A549 (cell line): ENCODE data around the gene SPATA13.

Source experiments
- CHD2 ChIP-seq: fragments of 150-350 bp; IDR thresholded peaks from 2 replicates; pipeline ENCODE4 v1.6.1; 2014; ENCODE audit warnings: low read length; ENCODE audit not compliant: partially characterized antibody
- CHD4 ChIP-seq: fragments of 200-600 bp; sonication (generic); IDR thresholded peaks from 2 replicates; pipeline ENCODE4 v1.6.1; 2016; ENCODE audit warnings: antibody characterized with exemption, mild to moderate bottlenecking, borderline replicate concordance
- EP300 ChIP-seq, 2 experiments: fragments of >200 bp; sonication (Bioruptor Twin); formaldehyde crosslinking; IDR thresholded peaks; 2 replicates in 1 of 2; 3 replicates in 1 of 2; pipeline ENCODE4 v1.6.1; 2016 to 2017
- ESRRA ChIP-seq: fragments of 150-350 bp; IDR thresholded peaks from 2 replicates; pipeline ENCODE4 v1.6.1; 2014; ENCODE audit warnings: mild to moderate bottlenecking, low read length, borderline replicate concordance
- FOSB ChIP-seq: fragments of 250-450 bp; sonication (Bioruptor Pico); IDR thresholded peaks from 2 replicates; pipeline ENCODE4 v1.5.0; 2020; ENCODE audit warnings: mild to moderate bottlenecking, moderate library complexity
- MYC ChIP-seq: IDR thresholded peaks from 2 replicates; pipeline ENCODE4 v1.6.1; 2012; ENCODE audit warnings: mild to moderate bottlenecking, inconsistent platforms, low read length, improper control_type of control experiment, borderline replicate concordance
- RAD21 ChIP-seq, 2 experiments: fragments of >200 bp in 1 of 2; sonication (Bioruptor Twin) in 1 of 2; formaldehyde crosslinking in 1 of 2; IDR thresholded peaks in 1 of 2; conservative IDR thresholded peaks in 1 of 2; 2 replicates in 1 of 2; 3 replicates in 1 of 2; pipeline ENCODE4 v1.6.1; 2012 to 2018; ENCODE audit warnings: inconsistent platforms in 1 of 2
- SMC3 ChIP-seq: fragments of >200 bp; sonication (Bioruptor Twin); formaldehyde crosslinking; IDR thresholded peaks from 3 replicates; pipeline ENCODE4 v1.6.1; 2018; ENCODE audit warnings: inconsistent platforms
- ZFP36 ChIP-seq: fragments of 450-650 bp; IDR thresholded peaks from 2 replicates; pipeline ENCODE4 v1.6.1; 2014; ENCODE audit warnings: borderline replicate concordance; ENCODE audit not compliant: partially characterized antibody
- ZSCAN20 ChIP-seq: fragments of 250-450 bp; sonication (Bioruptor Pico); IDR thresholded peaks from 2 replicates; pipeline ENCODE4 v1.8.0; 2022; ENCODE audit warnings: mild to moderate bottlenecking, moderate library complexity
- TF ChIP-seq, protein P1 (sequence below): fragments of >200 bp; sonication (Bioruptor Twin); formaldehyde crosslinking; IDR thresholded peaks from 3 replicates; pipeline ENCODE4 v1.5.1; 2016
- TF ChIP-seq, protein P2 (sequence below): fragments of 250-450 bp; sonication (Bioruptor Pico); IDR thresholded peaks from 2 replicates; pipeline ENCODE4 v1.5.0; 2021; ENCODE audit warnings: mild to moderate bottlenecking, moderate library complexity, borderline replicate concordance
- TF ChIP-seq, protein P3 (sequence below): fragments of 150-350 bp; IDR thresholded peaks from 2 replicates; pipeline ENCODE4 v1.6.1; 2014; ENCODE audit warnings: low read depth, mild to moderate bottlenecking, low read length

DNA sequence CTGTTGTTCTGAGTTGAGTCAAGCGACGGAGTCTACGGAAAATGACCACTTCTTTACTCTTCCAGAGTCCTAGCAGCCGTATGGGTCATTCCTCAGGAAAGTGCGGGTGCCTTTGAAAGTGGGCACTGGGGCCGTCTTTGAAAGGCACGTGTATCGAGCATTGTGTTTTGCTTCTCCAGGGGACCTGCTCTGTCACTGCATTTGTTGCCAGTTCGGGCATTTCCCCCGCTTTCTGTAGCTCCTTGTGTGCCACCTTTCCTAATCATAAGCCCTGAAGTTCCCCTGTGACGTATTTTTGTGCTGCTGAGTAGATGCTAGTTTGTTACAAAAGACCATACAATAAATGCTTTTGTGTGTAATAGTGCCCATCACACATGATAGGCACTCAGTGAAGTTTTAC lies 24.4 kb downstream of the SPATA13 start:
- TF ChIP-seq ZFP36: no peak
- no peak for TF ChIP-seq CHD4
- no peak for TF ChIP-seq ESRRA
- no peak for TF ChIP-seq FOSB (CRISPR knock-in tag)
- TF ChIP-seq EP300 (IDR thresholded peaks at IDR 0.05): no peak
- TF ChIP-seq, protein P1, sequence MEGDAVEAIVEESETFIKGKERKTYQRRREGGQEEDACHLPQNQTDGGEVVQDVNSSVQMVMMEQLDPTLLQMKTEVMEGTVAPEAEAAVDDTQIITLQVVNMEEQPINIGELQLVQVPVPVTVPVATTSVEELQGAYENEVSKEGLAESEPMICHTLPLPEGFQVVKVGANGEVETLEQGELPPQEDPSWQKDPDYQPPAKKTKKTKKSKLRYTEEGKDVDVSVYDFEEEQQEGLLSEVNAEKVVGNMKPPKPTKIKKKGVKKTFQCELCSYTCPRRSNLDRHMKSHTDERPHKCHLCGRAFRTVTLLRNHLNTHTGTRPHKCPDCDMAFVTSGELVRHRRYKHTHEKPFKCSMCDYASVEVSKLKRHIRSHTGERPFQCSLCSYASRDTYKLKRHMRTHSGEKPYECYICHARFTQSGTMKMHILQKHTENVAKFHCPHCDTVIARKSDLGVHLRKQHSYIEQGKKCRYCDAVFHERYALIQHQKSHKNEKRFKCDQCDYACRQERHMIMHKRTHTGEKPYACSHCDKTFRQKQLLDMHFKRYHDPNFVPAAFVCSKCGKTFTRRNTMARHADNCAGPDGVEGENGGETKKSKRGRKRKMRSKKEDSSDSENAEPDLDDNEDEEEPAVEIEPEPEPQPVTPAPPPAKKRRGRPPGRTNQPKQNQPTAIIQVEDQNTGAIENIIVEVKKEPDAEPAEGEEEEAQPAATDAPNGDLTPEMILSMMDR: no peak
- TF ChIP-seq ZSCAN20 (CRISPR knock-in tag): no peak
- TF ChIP-seq CHD2: no peak
- no peak for TF ChIP-seq MYC
- no peak for TF ChIP-seq SMC3
- TF ChIP-seq, protein P2, sequence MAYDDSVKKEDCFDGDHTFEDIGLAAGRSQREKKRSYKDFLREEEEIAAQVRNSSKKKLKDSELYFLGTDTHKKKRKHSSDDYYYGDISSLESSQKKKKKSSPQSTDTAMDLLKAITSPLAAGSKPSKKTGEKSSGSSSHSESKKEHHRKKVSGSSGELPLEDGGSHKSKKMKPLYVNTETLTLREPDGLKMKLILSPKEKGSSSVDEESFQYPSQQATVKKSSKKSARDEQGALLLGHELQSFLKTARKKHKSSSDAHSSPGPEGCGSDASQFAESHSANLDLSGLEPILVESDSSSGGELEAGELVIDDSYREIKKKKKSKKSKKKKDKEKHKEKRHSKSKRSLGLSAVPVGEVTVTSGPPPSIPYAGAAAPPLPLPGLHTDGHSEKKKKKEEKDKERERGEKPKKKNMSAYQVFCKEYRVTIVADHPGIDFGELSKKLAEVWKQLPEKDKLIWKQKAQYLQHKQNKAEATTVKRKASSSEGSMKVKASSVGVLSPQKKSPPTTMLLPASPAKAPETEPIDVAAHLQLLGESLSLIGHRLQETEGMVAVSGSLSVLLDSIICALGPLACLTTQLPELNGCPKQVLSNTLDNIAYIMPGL: no peak
- no peak for TF ChIP-seq RAD21 (conservative IDR thresholded peaks at IDR 0.05 in 1 of 2, IDR thresholded peaks at IDR 0.05 in 1 of 2)
- TF ChIP-seq, protein P3, sequence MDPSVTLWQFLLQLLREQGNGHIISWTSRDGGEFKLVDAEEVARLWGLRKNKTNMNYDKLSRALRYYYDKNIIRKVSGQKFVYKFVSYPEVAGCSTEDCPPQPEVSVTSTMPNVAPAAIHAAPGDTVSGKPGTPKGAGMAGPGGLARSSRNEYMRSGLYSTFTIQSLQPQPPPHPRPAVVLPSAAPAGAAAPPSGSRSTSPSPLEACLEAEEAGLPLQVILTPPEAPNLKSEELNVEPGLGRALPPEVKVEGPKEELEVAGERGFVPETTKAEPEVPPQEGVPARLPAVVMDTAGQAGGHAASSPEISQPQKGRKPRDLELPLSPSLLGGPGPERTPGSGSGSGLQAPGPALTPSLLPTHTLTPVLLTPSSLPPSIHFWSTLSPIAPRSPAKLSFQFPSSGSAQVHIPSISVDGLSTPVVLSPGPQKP: no peak
